HCT116 (cell line): ENCODE results near the gene PCDHGC4. TPM values are rescaled to one million over a fixed set of nuclear protein-coding genes. Genes with fewer than 3 reads are reported as not detected.
A peak's percentile ranks its signal among the peaks of the same experiment; 100 is the strongest.

Source experiments
- ATAC-seq: fragments of 200-7000 bp; cut with Tn5 transposase; 2 replicates; pipeline ENCODE4 v1.9.1; 2020; ENCODE audit warnings: mild to moderate bottlenecking, moderate library complexity
- BruUV-seq: library from RNA; stranded (reverse); fragments of 400-500 nt; replicated peaks from 2 replicates; lab custom pipeline; 2021; lab: Mats Ljungman, UMichigan
- CTCF ChIA-PET: fragments of 300-600 bp; sonication (Branson Sonifier 250); formaldehyde crosslinking; loops from one replicate; lab custom pipeline; 2021; ENCODE audit warnings: antibody characterized with exemption; lab: Charles Lee
- POLR2A ChIA-PET: fragments of 300-600, 350-600 bp; sonication (Branson Sonifier 250); formaldehyde crosslinking; loops from one replicate; lab custom pipeline; 2021; ENCODE audit warnings: antibody characterized with exemption; lab: Charles Lee
- RAD21 ChIA-PET, 2 experiments: fragments of 300-600 bp; sonication (Branson Sonifier 250); formaldehyde crosslinking; loops; one replicate each; lab custom pipeline; 2023; ENCODE audit warnings: low total read pairs in 2 of 2; ENCODE audit not compliant: uncharacterized antibody in 2 of 2, unreplicated experiment in 2 of 2, low non-redundant PET in 1 of 2; lab: Charles Lee
- DNase-seq: peaks from one replicate; pipeline ENCODE4 v3.0.0-alpha.2; 2010; ENCODE audit warnings: low read depth, low spot score
- H2AFZ ChIP-seq: fragments of 200-600 bp; shearing (Covaris generic), sonication (generic); 2 replicates; pipeline ENCODE4 v1.6.1; 2017; ENCODE audit warnings: low read depth, mixed run types, mixed read lengths, antibody characterized with exemption, low read length; ENCODE audit not compliant: poor library complexity, severe bottlenecking
- H3K27ac ChIP-seq: 2 replicates; pipeline ENCODE4 v1.5.1; 2012; ENCODE audit warnings: low read depth, low read length
- H3K27me3 ChIP-seq: fragments of 200-600 bp; sonication (generic); 2 replicates; pipeline ENCODE4 v1.6.1; 2016; ENCODE audit warnings: mixed run types, low read length, mixed read lengths; ENCODE audit not compliant: insufficient read depth
- H3K36me3 ChIP-seq, 2 experiments: fragments of 200-500 bp in 1 of 2; fragments of 200-600 bp in 1 of 2; sonication (Bioruptor generic) in 1 of 2; sonication (generic) in 1 of 2; 2 replicates each; pipeline versions ENCODE4 v1.5.1 to v1.6.1; 2014 to 2016; ENCODE audit warnings: low read length in 2 of 2, inconsistent platforms in 1 of 2, mixed read lengths in 1 of 2, mixed run types in 1 of 2; ENCODE audit not compliant: insufficient read depth in 2 of 2, control insufficient read depth in 1 of 2
- H3K4me1 ChIP-seq, 2 experiments: fragments of 200-600 bp in 1 of 2; sonication (generic) in 1 of 2; 2 replicates each; pipeline versions ENCODE4 v1.5.1 to v1.6.1; 2012 to 2017; ENCODE audit warnings: low read length in 2 of 2, inconsistent platforms in 1 of 2, mild to moderate bottlenecking in 1 of 2, mixed read lengths in 1 of 2, mixed run types in 1 of 2, moderate library complexity in 1 of 2; ENCODE audit not compliant: insufficient read depth in 2 of 2, control insufficient read depth in 1 of 2
- H3K4me2 ChIP-seq: fragments of 200-600 bp; sonication (generic); 2 replicates; pipeline ENCODE4 v1.6.1; 2017; ENCODE audit warnings: mixed run types, low read length, mixed read lengths
- H3K4me3 ChIP-seq, 2 experiments: fragments of 200-600 bp in 1 of 2; sonication (generic) in 1 of 2; replicated peaks in 1 of 2; 2 replicates each; pipeline ENCODE4 v1.5.1; 2011 to 2016; ENCODE audit warnings: low read length in 2 of 2, control low read depth in 1 of 2, low read depth in 1 of 2, mild to moderate bottlenecking in 1 of 2, mixed read lengths in 1 of 2, mixed run types in 1 of 2
- H3K79me2 ChIP-seq: fragments of 200-600 bp; sonication (generic); 2 replicates; pipeline ENCODE4 v1.6.1; 2017; ENCODE audit warnings: mild to moderate bottlenecking, mixed run types, low read length, moderate library complexity, mixed read lengths; ENCODE audit not compliant: insufficient read depth
- H3K9ac ChIP-seq: fragments of 200-600 bp; sonication (generic); 2 replicates; pipeline ENCODE4 v1.6.1; 2016; ENCODE audit warnings: low read length, mixed read lengths
- H3K9me2 ChIP-seq: fragments of 200-600 bp; sonication (generic), shearing (Covaris generic); 2 replicates; pipeline ENCODE4 v1.6.1; 2017; ENCODE audit warnings: mixed run types, mild to moderate bottlenecking, moderate library complexity; ENCODE audit not compliant: insufficient read depth
- H3K9me3 ChIP-seq, 2 experiments: fragments of 200-500 bp in 1 of 2; fragments of 200-600 bp in 1 of 2; sonication (Bioruptor generic) in 1 of 2; sonication (generic) in 1 of 2; 2 replicates each; pipeline ENCODE4 v1.6.1; 2014 to 2017; ENCODE audit warnings: low read length in 2 of 2, mixed read lengths in 2 of 2, inconsistent platforms in 1 of 2, low read depth in 1 of 2, mild to moderate bottlenecking in 1 of 2, mixed run types in 1 of 2, moderate library complexity in 1 of 2; ENCODE audit not compliant: control insufficient read depth in 1 of 2, insufficient read depth in 1 of 2
- H4K20me1 ChIP-seq: fragments of 200-600 bp; sonication (generic), shearing (Covaris generic); 2 replicates; pipeline ENCODE4 v1.6.1; 2017; ENCODE audit warnings: mixed run types, mild to moderate bottlenecking, moderate library complexity; ENCODE audit not compliant: insufficient read depth
- CBX3 ChIP-seq: IDR thresholded peaks from 2 replicates; pipeline ENCODE4 v1.6.1; 2012; ENCODE audit warnings: low read depth
- CEBPB ChIP-seq: IDR thresholded peaks from 2 replicates; pipeline ENCODE4 v1.6.1; 2012; ENCODE audit warnings: low read depth
- ELF1 ChIP-seq: IDR thresholded peaks from 2 replicates; pipeline ENCODE4 v1.6.1; 2012; ENCODE audit warnings: low read depth, borderline replicate concordance
- EZH2 ChIP-seq: fragments of 200-600 bp; sonication (generic); IDR thresholded peaks from 2 replicates; pipeline ENCODE4 v1.6.1; 2017; ENCODE audit warnings: antibody characterized with exemption, mixed run types
- EZH2phosphoT487 ChIP-seq: fragments of 200-600 bp; IDR thresholded peaks from 2 replicates; pipeline ENCODE4 v1.6.1; 2018; ENCODE audit warnings: antibody characterized with exemption, borderline replicate concordance
- FOSL1 ChIP-seq: IDR thresholded peaks from 2 replicates; pipeline ENCODE4 v1.6.1; 2012; ENCODE audit warnings: low read depth
- RAD21 ChIP-seq: IDR thresholded peaks from 2 replicates; pipeline ENCODE4 v1.6.1; 2012; ENCODE audit warnings: low read depth, mild to moderate bottlenecking
- SIN3A ChIP-seq: IDR thresholded peaks from 2 replicates; pipeline ENCODE4 v1.6.1; 2012; ENCODE audit warnings: low read depth
- TCF7L2 ChIP-seq: IDR thresholded peaks from 2 replicates; pipeline ENCODE4 v1.7.0; 2011; ENCODE audit warnings: borderline replicate concordance, inconsistent platforms; ENCODE audit not compliant: insufficient read depth, insufficient read length; ENCODE audit errors: extremely low read depth
- ZFX ChIP-seq: fragments of 450-650 bp; IDR thresholded peaks from 2 replicates; pipeline ENCODE4 v1.6.1; 2017
- intact Hi-C: fragments of 100-400 bp; cut with micrococcal nuclease; formaldehyde crosslinking; loops from 2 replicates; pipeline ENCODE4 v1.10.0; 2022
- total RNA-seq: library from RNA; stranded (reverse); gene quantifications from one replicate; pipeline ENCODE4 v1.2.1, GENCODE V29; 2021; ENCODE audit not compliant: unreplicated experiment
- TF ChIP-seq, protein P1 (sequence below): IDR thresholded peaks from 2 replicates; pipeline ENCODE4 v1.6.1; 2012
- TF ChIP-seq, protein P2 (sequence below): IDR thresholded peaks from 2 replicates; pipeline ENCODE4 v1.6.1; 2011; ENCODE audit warnings: mild to moderate bottlenecking, low read length, moderate library complexity; ENCODE audit not compliant: insufficient replicate concordance; ENCODE audit errors: extremely low read depth
- TF ChIP-seq, protein P3 (sequence below): IDR thresholded peaks from 2 replicates; pipeline ENCODE4 v1.6.1; 2012; ENCODE audit warnings: low read depth
- TF ChIP-seq, protein P4 (sequence below): IDR thresholded peaks from 2 replicates; pipeline ENCODE4 v1.6.1; 2012

Gene PCDHGC4
- total RNA-seq, 1 experiment from 2014 or later, result 0.05 TPM

DNA sequence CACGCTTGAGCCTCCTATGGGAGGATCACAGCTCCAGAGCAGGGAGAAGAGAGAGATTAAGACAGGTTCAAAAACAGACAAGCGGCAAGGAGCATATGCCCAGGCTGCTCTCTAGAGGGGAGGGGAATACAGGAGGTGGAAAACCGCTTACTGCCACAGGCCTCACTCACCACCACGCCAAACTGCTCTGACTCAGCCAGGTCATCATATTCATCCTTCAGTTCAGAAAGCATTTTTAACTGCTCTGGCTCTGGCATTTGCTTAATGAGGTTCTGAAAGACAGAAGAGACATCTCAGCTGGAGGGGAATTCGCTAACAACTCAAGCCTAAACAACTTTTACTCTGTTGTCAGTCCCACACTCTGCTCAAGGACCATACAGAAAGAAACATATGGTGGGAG, 44.2 kb downstream of the PCDHGC4 start:
- DNase-seq (no peak), ATAC-seq (no peak)
- ChIA-PET RAD21 (no interaction called here), POLR2A (no interaction called here), CTCF (no interaction called here)
- Histone ChIP-seq H3K4me3 (no peak overlapping the region), H4K20me1 (no peaks in the 10 kb centered on the region), H3K9me2 (no peaks in the 10 kb centered on the region), H3K9me3 (no peaks in the 10 kb centered on the region), H3K4me2 (no peak overlapping the region), H3K79me2 (peaks cover 4% of the 10 kb centered on the region; the same call in 1 of the 2 replicates), H3K27me3 (no peaks in the 10 kb centered on the region), H2AFZ (no peak overlapping the region), H3K9ac (no peak overlapping the region), H3K36me3 (peaks cover 12 to 46% of the 10 kb centered on the region in 2 experiments), H3K4me1 (peaks cover 7 to 13% of the 10 kb centered on the region in 2 experiments; a peak in 3 of 4 replicates), H3K27ac (no peak overlapping the region)
- intact Hi-C loops, result no loop called here
- TSS peak; percentile 17 for BruUV-seq
- TF ChIP-seq ZFX (0 out of 2 replicates have a peak, but pooled peaks have one; percentile 10), CEBPB (no peak), FOSL1 (no peak)
- TF ChIP-seq, protein P1, sequence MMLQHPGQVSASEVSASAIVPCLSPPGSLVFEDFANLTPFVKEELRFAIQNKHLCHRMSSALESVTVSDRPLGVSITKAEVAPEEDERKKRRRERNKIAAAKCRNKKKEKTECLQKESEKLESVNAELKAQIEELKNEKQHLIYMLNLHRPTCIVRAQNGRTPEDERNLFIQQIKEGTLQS, result no peak

DNA sequence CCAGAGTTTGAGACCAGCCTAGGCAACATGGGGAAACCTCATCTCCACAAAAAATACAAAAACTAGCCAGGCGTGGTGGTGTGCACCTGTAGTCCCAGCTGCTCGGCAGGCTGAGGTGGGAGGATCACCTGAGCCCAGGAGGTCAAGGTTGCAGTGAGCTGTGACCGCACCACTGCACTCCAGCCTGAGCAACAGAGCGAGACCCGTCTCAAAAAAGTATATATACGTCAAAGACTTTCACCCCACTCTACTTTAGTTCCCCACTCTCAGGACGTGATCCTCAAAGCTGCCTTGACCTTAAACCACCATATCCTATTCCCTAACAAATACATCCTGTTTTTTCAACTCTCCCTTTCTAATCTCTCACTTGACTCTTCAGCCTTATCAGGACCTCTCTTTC, 45.0 kb downstream of the PCDHGC4 start:
- ChIA-PET RAD21 (no interaction called here), CTCF (no interaction called here), POLR2A (no interaction called here)
- no peaks in the 10 kb centered on the region for H4K20me1 ChIP-seq
- no TSS peak for BruUV-seq
- H3K9me2 ChIP-seq, result no peaks in the 10 kb centered on the region
- no peak overlapping the region for H2AFZ ChIP-seq
- H3K4me3 ChIP-seq, result no peak overlapping the region
- no peaks in the 10 kb centered on the region for H3K9me3 ChIP-seq
- DNase-seq, result no peak
- peaks cover 3 to 4% of the 10 kb centered on the region in 2 experiments; a peak in 3 of 4 replicates for H3K4me1 ChIP-seq
- H3K4me2 ChIP-seq, result no peak overlapping the region
- H3K79me2 ChIP-seq, result no peaks in the 10 kb centered on the region
- intact Hi-C loops, result no loop called here
- no peak for ATAC-seq
- H3K27ac ChIP-seq, result no peak overlapping the region
- H3K27me3 ChIP-seq, result no peaks in the 10 kb centered on the region
- H3K9ac ChIP-seq, result no peak overlapping the region
- peaks cover 15 to 46% of the 10 kb centered on the region in 2 experiments for H3K36me3 ChIP-seq
- TF ChIP-seq, protein P2, sequence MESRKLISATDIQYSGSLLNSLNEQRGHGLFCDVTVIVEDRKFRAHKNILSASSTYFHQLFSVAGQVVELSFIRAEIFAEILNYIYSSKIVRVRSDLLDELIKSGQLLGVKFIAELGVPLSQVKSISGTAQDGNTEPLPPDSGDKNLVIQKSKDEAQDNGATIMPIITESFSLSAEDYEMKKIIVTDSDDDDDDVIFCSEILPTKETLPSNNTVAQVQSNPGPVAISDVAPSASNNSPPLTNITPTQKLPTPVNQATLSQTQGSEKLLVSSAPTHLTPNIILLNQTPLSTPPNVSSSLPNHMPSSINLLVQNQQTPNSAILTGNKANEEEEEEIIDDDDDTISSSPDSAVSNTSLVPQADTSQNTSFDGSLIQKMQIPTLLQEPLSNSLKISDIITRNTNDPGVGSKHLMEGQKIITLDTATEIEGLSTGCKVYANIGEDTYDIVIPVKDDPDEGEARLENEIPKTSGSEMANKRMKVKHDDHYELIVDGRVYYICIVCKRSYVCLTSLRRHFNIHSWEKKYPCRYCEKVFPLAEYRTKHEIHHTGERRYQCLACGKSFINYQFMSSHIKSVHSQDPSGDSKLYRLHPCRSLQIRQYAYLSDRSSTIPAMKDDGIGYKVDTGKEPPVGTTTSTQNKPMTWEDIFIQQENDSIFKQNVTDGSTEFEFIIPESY, result no peak
- TF ChIP-seq RAD21 (no peak), TCF7L2 (no peak), CBX3 (no peak), EZH2 (no peak), SIN3A (no peak), CEBPB (no peak), ELF1 (no peak), ZFX (no peak), FOSL1 (no peak), EZH2phosphoT487 (no peak)
- TF ChIP-seq, protein P1, result no peak
- TF ChIP-seq, protein P3, sequence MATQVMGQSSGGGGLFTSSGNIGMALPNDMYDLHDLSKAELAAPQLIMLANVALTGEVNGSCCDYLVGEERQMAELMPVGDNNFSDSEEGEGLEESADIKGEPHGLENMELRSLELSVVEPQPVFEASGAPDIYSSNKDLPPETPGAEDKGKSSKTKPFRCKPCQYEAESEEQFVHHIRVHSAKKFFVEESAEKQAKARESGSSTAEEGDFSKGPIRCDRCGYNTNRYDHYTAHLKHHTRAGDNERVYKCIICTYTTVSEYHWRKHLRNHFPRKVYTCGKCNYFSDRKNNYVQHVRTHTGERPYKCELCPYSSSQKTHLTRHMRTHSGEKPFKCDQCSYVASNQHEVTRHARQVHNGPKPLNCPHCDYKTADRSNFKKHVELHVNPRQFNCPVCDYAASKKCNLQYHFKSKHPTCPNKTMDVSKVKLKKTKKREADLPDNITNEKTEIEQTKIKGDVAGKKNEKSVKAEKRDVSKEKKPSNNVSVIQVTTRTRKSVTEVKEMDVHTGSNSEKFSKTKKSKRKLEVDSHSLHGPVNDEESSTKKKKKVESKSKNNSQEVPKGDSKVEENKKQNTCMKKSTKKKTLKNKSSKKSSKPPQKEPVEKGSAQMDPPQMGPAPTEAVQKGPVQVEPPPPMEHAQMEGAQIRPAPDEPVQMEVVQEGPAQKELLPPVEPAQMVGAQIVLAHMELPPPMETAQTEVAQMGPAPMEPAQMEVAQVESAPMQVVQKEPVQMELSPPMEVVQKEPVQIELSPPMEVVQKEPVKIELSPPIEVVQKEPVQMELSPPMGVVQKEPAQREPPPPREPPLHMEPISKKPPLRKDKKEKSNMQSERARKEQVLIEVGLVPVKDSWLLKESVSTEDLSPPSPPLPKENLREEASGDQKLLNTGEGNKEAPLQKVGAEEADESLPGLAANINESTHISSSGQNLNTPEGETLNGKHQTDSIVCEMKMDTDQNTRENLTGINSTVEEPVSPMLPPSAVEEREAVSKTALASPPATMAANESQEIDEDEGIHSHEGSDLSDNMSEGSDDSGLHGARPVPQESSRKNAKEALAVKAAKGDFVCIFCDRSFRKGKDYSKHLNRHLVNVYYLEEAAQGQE, result no peak
- TF ChIP-seq, protein P4, sequence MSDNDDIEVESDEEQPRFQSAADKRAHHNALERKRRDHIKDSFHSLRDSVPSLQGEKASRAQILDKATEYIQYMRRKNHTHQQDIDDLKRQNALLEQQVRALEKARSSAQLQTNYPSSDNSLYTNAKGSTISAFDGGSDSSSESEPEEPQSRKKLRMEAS, result no peak
